CD4-positive, alpha-beta T cell (primary cell): Measurements from ENCODE around the gene CPED1. TPM values are rescaled to one million over a fixed set of nuclear protein-coding genes. Genes with fewer than 3 reads are reported as not detected.

Experiments
- ATAC-seq: fragments of 200-7000 bp; cut with Tn5 transposase; one replicate; pipeline ENCODE4 v1.10.0; 2022; ENCODE audit warnings: mild to moderate bottlenecking; ENCODE audit not compliant: poor library complexity
- CTCF ChIA-PET: fragments of 350-600 bp; sonication (Branson Sonifier 250); formaldehyde crosslinking; loops from one replicate; lab custom pipeline; 2021; ENCODE audit warnings: antibody characterized with exemption, inconsistent platforms; lab: Charles Lee
- POLR2A ChIA-PET: fragments of 350-600 bp; sonication (Branson Sonifier 250); formaldehyde crosslinking; loops from one replicate; lab custom pipeline; 2021; ENCODE audit warnings: antibody characterized with exemption, inconsistent platforms; lab: Charles Lee
- DNase-seq, 14 experiments: peaks; one replicate each; pipeline ENCODE4 v3.0.0-alpha.2; 2013 to 2020; ENCODE audit warnings: mixed read lengths in 2 of 14
- H3K27ac ChIP-seq, 2 donors: one replicate each; pipeline versions ENCODE4 v1.5.1 to v1.7.0; 2013; ENCODE audit warnings: low read length in 2 of 2, low read depth in 1 of 2, mild to moderate bottlenecking in 1 of 2
- H3K27me3 ChIP-seq, 2 experiments: 1 replicate in 1 of 2; 2 replicates in 1 of 2; pipeline versions ENCODE4 v1.6.1 to v1.7.0; 2013; ENCODE audit warnings: low read length in 2 of 2, control low read depth in 1 of 2, mild to moderate bottlenecking in 1 of 2, moderate library complexity in 1 of 2; ENCODE audit not compliant: insufficient read depth in 2 of 2, control insufficient read depth in 1 of 2
- H3K36me3 ChIP-seq: one replicate; pipeline ENCODE4 v1.6.1; 2013; ENCODE audit warnings: low read length, control low read depth; ENCODE audit not compliant: insufficient read depth
- H3K4me1 ChIP-seq: one replicate; pipeline ENCODE4 v1.6.1; 2013; ENCODE audit warnings: low read length, control low read depth; ENCODE audit not compliant: insufficient read depth
- H3K4me3 ChIP-seq: one replicate; pipeline ENCODE4 v1.5.1; 2013; ENCODE audit warnings: mild to moderate bottlenecking, low read length, moderate library complexity
- H3K9me3 ChIP-seq, 2 experiments: 1 replicate in 1 of 2; 2 replicates in 1 of 2; pipeline versions ENCODE4 v1.6.1 to v1.7.0; 2013; ENCODE audit warnings: low read length in 2 of 2, mild to moderate bottlenecking in 2 of 2, control low read depth in 1 of 2, moderate library complexity in 1 of 2; ENCODE audit not compliant: control insufficient read depth in 1 of 2, insufficient read depth in 1 of 2
- H3K27ac Mint-ChIP-seq: one replicate; pipeline ENCODE4 v1.8.0; 2020; ENCODE audit warnings: mixed read lengths
- H3K27me3 Mint-ChIP-seq: one replicate; pipeline ENCODE4 v1.8.0; 2021; ENCODE audit warnings: mixed read lengths
- H3K36me3 Mint-ChIP-seq: one replicate; pipeline ENCODE4 v1.8.0; 2021; ENCODE audit warnings: low read depth, mixed read lengths
- H3K4me1 Mint-ChIP-seq: one replicate; pipeline ENCODE4 v1.8.0; 2021; ENCODE audit warnings: low read depth, mixed read lengths
- H3K4me3 Mint-ChIP-seq: one replicate; pipeline ENCODE4 v1.8.0; 2020; ENCODE audit warnings: mild to moderate bottlenecking, mixed read lengths
- H3K9me3 Mint-ChIP-seq: one replicate; pipeline ENCODE4 v1.8.0; 2020; ENCODE audit warnings: mixed read lengths
- CTCF ChIP-seq: fragments of 200-600 bp; IDR thresholded peaks from one replicate; pipeline ENCODE4 v1.8.0; 2022; ENCODE audit warnings: antibody characterized with exemption, mild to moderate bottlenecking
- intact Hi-C, 2 experiments: fragments of 100-400 bp; cut with DNase I in 1 of 2; cut with micrococcal nuclease in 1 of 2; formaldehyde crosslinking; loops; one replicate each; pipeline versions ENCODE4 v1.15.1 to v1.9.0; 2023 to 2025; cut with DNase I, micrococcal nuclease
- total RNA-seq, 174 experiments: library from RNA in 2 of 174; stranded (reverse) in 2 of 174; gene quantifications; one replicate each; pipeline ENCODE4 v1.2.3 and lab custom pipeline; 2021 to 2026

Gene CPED1
- total RNA-seq, 2 experiments from 2014 or later, result 0.08 to 0.19 TPM

DNA sequence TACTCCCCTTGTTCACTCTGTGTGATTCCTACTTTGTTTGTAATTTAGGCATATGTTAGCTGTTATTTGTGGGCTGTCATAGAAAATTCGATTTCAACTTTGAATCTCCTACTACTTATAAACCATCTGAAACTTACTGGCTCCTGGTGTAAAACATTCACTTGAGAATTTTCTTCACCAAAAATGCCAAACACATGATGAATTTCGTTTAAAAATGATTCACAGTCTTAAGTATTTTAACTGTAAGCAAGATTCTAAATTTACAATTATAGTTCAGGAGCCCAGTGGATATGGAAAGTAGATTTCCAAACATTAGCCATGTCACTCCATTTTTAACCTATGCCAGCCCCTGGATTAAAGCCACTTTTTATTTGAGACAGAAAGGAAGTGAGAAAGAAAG lies 3.1 kb downstream of the CPED1 start:
- CTCF ChIA-PET, result no interaction called here
- H3K9me3 Mint-ChIP-seq, result no peaks in the 10 kb centered on the region
- no peak overlapping the region for H3K27ac ChIP-seq
- peaks cover 25 to 47% of the 10 kb centered on the region in 2 experiments for H3K27me3 ChIP-seq
- H3K9me3 ChIP-seq, result no peaks in the 10 kb centered on the region
- intact Hi-C loops, result no loop called here
- POLR2A ChIA-PET, result no interaction called here
- no peak overlapping the region for H3K27ac Mint-ChIP-seq
- H3K4me3 Mint-ChIP-seq, result no peak overlapping the region
- peaks cover 60% of the 10 kb centered on the region for H3K27me3 Mint-ChIP-seq
- no peaks in the 10 kb centered on the region for H3K36me3 Mint-ChIP-seq
- ATAC-seq (no peak), DNase-seq (no peak)
- no peak for TF ChIP-seq CTCF
- H3K4me1 ChIP-seq, result peaks cover 29% of the 10 kb centered on the region
- H3K4me3 ChIP-seq, result no peak overlapping the region
- no peaks in the 10 kb centered on the region for H3K36me3 ChIP-seq
- peaks cover 48% of the 10 kb centered on the region for H3K4me1 Mint-ChIP-seq

DNA sequence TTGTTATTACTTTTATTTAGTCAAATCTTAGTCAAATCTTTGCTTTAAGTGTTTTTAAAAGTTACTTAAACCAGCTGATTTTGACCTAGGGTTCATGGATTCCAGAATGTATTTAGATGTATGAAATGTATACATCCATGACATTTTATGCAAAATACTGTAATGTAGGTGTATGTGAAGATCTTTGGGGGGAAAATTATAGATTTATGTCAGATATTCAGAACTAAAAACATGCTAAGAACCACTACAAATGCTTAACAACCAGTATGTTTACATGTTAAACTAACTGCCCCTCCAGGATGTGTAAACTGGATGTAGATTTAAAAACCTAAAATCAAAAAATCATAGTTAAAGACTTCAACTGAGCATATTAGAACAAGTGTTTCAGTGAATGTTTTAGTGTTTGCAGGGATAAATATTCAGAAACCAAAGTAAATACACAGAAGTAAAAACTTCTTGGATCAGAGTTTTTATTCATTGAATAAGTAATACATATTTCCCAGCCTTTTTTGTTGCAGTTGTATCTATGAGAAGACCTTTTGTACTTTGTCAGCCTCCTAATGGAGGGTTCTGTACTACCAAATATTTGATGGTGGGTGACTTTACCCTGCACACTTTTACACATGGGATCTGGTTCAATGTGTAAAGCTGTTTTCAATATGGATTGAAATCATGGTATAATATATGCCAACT lies 3.9 kb downstream of the CPED1 start:
- H3K4me1 ChIP-seq, result peaks cover 33% of the 10 kb centered on the region
- intact Hi-C loops, result no loop called here
- POLR2A ChIA-PET, result no interaction called here

GRCh38 chr7:120992965-120993494 lies 4.5 kb downstream of the CPED1 start:
- POLR2A ChIA-PET, result no interaction called here
- intact Hi-C loops, result no loop called here
- ATAC-seq, result no peak
- no peak for DNase-seq
- H3K4me1 ChIP-seq, result peaks cover 27% of the 10 kb centered on the region
- Mint-ChIP-seq H3K36me3 (no peaks in the 10 kb centered on the region), H3K4me1 (peaks cover 47% of the 10 kb centered on the region), H3K27me3 (peaks cover 45% of the 10 kb centered on the region), H3K9me3 (no peaks in the 10 kb centered on the region), H3K27ac (no peak overlapping the region), H3K4me3 (no peak overlapping the region)
- H3K27ac ChIP-seq, result no peak overlapping the region
- TF ChIP-seq CTCF, result no peak
- H3K4me3 ChIP-seq, result no peak overlapping the region
- peaks cover 22 to 40% of the 10 kb centered on the region in 2 experiments for H3K27me3 ChIP-seq
- CTCF ChIA-PET, result no interaction called here
- H3K36me3 ChIP-seq, result no peaks in the 10 kb centered on the region
- no peaks in the 10 kb centered on the region for H3K9me3 ChIP-seq

More for the DNA sequence above, 3.9 kb downstream of the CPED1 start:
- H3K27ac ChIP-seq, result no peak overlapping the region
- H3K27me3 ChIP-seq, result peaks cover 25 to 42% of the 10 kb centered on the region in 2 experiments
- Mint-ChIP-seq H3K36me3 (no peaks in the 10 kb centered on the region), H3K27ac (no peak overlapping the region), H3K27me3 (peaks cover 52% of the 10 kb centered on the region), H3K9me3 (no peaks in the 10 kb centered on the region), H3K4me1 (peaks cover 52% of the 10 kb centered on the region), H3K4me3 (no peak overlapping the region)
- no peak for ATAC-seq
- TF ChIP-seq CTCF, result no peak
- no peaks in the 10 kb centered on the region for H3K9me3 ChIP-seq
- H3K36me3 ChIP-seq, result no peaks in the 10 kb centered on the region
- DNase-seq, result no peak
- H3K4me3 ChIP-seq, result no peak overlapping the region
- CTCF ChIA-PET, result no interaction called here
